HG02981 (cell line): ENCODE results near the gene EIF1AD.
"Not testable (repeated sequence)": the region's sequence is repeated elsewhere in the genome, so short reads cannot be mapped to it uniquely, and the experiment has no call there.

Experiments used
- ATAC-seq: cut with Tn5 transposase; IDR thresholded peaks from one replicate; pipeline ENCODE4 v1.9.1; 2021; ENCODE audit warnings: mild to moderate bottlenecking, moderate library complexity; ENCODE audit not compliant: unreplicated experiment

The EIF1AD gene

DNA sequence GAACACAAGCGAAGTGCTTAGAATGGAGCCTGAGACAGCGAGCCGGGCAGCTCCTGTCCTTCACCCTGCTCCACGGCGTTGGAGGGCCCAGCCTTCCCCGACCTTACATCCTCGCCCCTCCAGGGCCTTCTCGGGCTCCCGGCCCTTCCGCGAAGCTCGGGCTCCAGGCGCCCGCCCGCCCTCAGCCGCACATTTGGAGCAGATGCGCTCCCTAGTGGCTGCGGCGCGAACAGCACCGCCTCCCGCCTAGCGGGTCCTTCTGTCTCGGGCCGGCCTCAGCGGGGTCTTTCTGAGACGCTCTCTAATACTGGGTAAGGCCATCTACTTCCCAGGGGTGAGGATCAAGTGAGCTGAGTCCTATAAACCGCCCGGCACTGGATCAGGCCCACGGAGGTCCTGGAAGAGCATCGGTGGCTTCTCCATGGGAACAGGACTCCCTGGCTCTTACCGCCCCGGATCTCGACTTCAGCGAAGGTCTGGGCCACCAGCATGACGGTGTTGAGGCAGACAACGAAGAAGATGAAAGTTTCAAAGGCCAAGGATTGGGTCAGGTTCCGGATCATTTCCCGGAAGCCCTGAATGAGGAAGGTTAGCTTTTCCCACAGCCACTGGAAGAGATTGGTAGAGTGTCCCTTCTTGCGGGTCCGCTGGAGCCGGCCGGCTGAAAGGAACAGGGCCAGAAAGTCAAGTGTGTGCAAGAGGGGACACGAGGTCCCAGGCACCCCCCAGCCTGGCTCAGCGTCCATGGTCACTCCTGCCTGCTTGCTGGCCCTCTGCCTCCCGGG lies 20.6 kb upstream of the EIF1AD start:
- no peak for ATAC-seq

DNA sequence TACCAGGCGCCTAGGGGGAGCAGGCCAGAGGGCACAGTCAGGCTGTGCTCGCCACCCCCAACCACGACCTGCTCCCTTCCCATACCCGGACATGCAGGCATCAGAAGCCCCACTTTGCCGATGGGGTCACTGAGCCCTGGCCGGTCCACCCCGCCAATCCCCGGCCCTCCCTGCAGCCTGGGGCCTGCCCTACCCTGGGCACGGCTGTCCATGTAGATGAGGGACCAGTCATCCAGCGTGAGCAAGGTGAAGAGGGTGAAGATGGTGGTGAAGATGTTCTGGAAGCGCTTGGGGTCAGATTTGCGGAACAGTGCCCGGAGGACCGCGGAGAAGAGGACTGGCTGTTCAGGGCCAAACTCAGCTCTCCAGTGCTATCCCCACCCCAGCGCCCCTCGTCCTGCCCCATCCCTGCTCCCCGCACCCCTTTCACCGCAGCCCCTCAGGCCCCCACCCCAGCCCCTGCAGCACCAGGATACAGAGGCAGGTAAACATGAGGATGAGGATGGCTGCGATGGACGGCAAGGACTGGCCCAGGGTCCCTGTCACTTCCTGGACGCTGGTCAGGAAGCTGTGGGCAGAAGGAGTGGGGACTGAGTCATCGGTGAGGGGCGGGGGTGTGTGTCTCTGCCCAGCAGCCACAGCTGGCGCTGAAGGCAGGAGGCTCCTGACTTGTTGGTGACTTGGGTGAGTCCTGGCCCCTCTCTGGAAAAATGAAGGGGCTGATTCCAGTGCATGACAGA lies 18.8 kb upstream of the EIF1AD start:
- ATAC-seq = no peak

DNA sequence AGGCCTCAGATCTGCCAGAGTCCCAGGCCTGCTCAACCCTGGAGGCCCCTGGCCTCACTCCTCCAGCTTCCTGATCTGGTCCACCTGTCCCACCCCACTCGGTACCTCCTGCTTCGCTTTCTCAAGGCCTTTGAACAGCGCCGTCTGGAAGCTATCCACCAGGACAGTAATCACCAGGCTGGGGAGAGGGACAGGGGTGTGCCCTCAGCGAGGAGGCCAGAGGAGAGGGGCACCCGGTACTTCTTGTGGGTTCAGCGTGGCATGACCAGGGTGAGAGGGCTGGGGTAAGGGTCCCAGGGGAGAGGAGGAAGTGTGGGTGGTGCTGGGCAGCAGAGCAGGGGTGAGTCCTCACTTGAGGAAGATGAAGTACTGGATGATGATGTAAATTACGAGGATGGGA lies 18.3 kb upstream of the EIF1AD start:
- no peak for ATAC-seq

DNA sequence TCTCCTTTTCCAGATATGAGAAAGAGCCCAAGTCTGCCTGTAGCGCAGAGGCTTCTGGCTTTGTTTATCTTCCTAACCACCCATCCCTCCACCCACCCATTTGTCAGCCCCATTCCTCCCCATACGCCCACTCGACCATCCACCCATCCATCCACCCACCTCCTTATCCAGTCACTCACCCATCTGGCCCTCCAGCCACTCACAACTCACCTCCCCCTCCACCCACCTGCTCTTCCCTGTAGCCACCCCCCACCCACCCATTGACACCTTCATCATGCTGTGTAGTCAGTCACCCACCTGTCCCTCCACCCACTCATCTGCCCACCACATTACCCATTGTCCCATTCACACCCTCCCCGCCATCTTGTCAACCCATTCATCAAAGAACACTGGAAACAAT lies 15.4 kb upstream of the EIF1AD start:
- ATAC-seq = no peak

DNA sequence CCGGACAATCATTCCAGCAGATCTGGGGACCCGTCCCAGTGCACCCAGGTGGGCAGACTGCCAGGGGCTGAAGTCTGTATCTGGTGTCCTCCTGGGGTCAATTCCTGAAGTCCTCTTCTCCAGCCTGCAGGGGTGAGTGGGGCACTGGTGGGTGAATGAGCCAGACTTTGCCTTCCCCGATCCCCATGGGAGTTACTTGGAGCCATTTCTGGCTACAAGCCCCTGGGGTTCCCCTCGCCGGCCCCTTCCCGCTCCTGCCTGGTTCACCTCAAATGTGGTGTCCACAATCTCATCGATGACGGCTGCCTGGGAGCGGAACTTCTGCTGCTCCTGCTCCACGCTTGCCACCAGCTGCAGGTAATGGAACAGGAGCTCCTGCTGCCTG lies 14.8 kb upstream of the EIF1AD start:
- no peak for ATAC-seq

DNA sequence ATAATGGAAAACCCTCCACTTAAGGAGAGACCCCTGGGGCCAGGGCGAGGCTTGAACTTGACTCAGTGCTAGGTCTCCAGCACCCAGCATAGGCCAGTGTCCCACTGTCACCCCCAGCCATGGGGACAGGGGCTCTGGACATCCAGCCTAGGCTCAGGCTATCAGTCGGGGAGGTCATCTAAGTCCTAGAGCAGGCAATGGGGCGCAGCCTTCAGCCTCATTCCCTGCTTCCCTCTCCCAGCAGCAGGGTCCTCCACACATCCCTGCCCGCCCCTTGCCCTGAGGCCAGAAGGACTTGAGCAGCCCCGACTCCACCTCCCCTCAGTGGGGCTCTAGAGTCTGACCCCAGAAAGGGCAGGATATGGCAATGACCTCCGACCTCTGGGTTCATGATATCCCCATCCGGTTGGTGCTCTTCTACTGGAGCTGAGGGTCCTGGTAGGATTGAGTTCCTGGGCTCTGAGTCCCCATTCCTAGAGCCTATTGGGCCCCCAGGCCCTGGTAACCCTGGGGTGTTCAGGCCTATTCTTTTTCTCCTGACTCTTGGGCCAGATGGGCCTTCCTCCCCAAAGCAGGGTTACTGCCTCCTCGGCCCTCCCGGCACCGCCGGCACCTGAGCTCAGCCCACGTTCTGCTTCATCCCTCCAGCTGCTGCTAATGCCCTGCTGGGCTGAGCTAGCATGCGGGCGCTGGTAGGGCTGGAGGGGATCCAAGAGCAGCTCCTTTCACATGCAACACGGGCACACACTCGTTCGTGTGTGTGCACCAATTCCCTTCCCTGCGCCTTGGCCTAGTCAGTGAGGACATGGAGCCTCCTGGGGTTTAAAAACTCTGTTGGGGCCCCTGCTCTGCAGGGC lies 14.2 kb upstream of the EIF1AD start:
- ATAC-seq = no peak

DNA sequence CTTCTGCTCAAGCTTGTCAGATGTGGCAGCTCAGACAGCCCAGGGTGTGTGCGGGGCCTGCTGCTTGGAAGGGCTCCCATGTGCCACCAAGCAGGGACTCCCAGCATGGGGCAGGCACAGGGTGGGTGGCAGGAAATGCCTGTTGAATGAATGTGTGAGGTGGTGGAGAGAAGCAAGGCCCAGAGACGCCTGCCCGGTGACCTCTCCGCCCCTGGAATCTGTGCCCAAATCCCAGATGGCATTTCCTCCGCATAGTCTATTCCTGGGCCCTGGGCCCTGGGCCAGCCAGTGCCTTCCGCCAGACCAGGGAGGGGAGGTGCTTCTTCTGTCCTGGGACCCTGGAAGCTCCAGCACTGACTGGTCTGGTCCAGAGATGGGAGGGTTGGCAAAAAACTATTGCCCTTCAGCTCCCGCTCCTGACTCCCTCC lies 13.5 kb upstream of the EIF1AD start:
- ATAC-seq = no peak

DNA sequence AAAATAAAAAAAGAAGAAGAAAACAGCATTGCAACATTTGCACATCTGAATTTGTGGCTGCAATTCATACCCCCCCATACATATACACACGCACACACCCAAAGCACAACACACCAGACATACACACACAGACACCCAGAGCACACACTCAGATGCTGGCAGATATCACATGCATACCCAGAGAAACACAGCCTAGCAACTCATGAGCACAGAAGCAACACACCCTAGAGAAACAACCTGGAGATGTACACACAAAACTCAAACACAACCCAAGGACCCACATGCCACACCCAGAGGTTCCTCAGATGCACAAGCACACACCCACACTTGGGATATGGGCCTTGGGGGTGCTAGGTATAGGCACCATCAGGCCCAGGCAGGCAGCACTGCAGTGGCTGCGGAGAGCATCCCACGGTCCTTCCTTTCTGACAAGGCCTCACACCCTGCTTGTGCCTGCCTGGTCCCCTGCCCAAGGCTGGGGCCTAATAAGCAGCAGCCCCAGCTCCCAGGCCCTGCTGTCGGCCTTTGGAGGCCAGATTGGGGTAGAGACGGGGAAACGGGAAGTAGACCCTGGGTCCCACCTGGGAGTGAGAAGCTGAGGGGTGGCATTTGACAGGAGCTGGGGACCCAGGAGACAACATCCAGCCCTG lies 13.0 kb upstream of the EIF1AD start:
- no peak for ATAC-seq

DNA sequence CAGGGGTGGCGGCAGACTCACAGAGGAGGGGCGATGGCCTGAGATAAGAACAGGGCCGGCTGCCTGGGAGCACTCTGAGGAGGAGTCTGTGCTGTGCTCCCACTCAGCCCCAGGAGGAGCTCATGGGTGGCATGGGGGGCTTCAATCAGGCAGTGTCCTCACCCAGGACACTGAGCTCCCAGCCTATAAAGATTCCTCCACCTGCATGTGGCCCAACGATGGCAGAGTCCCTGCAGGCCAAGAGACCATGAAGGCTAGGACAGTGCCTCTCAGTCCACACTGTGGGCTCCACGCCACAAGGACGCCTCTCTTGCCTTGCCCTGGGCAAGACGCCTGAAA lies 11.8 kb upstream of the EIF1AD start:
- ATAC-seq = no peak

DNA sequence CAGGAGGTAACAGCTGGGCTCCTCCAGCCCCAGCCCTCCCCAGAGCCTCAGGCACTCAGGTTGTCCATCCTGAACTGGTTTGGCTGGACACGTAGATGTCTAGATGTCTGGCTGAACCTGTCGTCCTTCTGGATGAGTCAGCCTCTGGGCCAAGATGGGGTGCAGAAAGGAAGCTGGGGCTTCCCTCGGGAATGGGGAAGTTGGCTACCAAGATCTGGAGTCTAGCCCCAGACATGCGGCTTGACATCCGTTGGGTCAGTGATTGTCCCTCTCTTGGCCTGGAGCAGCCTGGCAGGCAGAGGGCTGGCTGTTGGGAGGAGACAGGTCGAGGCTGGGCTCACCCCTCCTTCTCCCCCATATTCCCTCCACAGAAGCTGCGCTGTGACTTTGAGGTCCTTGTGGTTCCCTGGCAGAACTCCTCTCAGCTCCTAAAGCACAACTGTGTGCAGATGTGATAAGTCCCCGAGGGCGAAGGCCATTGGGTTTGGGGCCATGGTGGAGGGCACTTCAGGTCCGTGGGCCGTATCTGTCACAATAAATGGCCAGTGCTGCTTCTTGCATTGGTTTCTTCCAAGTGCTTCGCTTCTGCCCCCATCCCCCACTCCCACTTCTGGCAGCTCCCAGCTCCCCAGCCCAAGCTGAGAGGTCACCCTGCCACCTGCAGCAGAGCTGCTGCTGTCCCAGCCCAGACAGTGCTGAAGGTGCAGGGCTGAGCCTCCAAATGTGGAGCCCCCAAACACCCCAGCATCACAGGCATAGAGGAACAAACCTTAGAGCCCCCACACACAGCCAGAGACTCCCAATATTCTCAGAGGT lies 11.2 kb upstream of the EIF1AD start:
- ATAC-seq = no peak

DNA sequence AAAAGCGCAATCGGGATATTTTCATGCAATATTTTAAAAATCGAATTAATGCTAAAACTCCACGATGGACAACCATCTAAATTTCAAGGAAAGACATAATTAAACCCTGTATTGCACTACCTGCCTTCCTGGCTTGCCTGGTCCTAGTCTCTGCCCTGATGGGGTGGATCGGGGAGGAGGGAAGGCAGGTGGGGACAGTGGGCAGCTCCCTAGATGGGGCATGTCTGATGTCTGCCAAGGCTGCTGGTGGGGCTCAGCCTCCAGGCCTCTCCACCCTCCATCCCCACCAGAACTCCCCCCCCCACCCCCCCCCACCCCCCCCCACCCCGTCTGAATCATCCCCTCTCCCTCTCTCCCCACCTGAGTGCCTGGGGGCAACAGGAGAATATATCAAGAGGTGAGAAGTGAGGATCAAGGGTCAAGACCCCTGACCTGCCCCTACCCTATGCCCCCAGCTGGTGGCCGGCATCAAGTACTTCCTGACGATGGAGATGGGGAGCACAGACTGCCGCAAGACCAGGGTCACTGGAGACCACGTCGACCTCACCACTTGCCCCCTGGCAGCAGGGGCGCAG lies 10.5 kb upstream of the EIF1AD start:
- ATAC-seq = no peak

DNA sequence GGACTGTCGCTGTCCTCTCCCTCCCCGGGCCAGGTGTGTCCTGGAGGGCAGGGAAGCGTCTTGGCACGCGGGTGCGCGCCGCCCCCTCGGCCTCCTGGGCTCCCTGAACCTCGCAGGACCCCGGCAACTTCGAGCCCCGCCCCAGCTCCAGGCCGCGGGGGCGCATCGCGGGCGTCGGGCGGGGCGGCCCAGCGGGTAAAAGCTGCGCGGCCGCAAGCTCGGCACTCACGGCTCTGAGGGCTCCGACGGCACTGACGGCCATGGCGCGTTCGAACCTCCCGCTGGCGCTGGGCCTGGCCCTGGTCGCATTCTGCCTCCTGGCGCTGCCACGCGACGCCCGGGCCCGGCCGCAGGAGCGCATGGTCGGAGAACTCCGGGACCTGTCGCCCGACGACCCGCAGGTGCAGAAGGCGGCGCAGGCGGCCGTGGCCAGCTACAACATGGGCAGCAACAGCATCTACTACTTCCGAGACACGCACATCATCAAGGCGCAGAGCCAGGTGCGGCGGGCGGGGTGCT lies 9.9 kb upstream of the EIF1AD start, which contains the start of gene CST6:
TSS of gene CST6 (plus strand) at position 224 of the 519 bp plus-strand sequence. CDS start at position 261, 37 bp downstream.
- no peak for ATAC-seq

DNA sequence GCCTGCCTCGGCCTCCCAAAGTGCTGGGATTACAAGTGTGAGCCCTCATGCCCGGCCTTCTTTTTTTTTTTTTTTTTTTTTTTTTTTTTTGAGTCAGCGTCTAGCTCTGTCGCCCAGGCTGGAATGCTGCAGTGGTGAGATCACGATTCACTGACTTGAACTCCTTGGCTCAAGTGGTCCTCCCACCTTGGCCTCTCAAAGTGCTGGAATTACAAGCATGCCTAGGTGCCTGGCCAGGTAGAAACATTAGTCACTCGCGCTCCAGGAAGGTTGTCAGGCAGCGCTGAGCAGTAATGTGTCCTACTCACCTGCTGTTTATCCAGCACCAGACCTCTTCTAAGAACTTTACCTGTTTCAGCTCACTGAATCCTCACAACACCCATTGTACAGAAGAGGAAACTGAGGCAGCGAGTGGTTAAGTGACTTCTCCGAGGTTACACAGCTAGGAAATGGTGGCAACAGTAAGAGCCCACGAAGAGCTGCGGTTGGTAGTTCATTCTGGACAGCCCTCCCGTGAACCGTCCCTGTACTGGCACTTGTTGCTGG lies 9.4 kb upstream of the EIF1AD start:
- ATAC-seq = no peak

DNA sequence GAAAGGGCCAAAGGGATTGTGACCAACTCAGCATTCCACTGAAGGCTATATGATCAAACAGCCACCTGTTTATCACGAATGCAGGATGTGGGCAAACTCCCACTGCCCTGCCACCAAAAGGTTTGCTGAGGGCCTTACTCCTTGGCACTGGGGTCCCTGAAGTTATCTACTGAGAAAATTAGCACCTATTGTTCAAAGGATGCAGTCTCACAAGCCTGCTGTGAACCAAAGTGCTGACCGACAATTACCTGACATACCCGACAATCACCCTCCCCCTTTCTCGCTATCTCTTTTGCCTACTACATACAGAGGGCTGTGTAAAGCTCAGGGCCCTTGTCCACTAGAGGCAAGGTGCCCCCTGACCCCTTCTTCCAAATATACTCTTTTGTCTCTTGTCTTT lies 8.1 kb upstream of the EIF1AD start:
- ATAC-seq = not testable (repeated sequence)

DNA sequence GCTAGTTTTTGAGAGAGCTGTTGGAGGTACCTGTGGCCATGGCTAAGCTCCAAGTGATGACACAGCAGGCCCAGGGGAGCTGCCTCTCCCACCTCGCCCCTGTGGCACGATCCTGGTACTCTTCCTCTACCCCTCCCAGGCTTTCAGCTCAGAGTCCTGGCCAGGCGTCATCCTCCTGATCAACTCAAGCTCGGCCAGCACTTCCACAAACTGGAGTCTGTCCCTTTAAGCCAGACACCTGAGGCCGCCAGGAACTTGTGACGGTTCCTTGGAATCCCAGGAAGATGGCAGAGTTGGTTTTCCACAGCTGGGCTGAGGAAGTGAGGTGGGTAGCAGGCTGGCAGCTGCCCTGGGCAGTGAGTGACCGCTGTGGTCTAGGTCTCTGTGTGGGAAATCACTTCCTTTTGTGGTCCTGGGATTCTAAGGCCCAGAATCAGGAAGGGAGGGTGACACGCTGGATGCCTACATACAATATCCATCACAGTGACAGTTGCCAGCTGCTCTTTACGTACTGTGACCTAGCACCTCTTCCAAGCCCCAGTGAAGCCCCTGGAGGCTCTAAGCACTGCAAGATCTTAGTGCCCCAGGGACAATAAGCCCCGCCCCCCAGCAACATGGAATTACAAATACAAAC lies 6.6 kb upstream of the EIF1AD start:
- no peak for ATAC-seq

DNA sequence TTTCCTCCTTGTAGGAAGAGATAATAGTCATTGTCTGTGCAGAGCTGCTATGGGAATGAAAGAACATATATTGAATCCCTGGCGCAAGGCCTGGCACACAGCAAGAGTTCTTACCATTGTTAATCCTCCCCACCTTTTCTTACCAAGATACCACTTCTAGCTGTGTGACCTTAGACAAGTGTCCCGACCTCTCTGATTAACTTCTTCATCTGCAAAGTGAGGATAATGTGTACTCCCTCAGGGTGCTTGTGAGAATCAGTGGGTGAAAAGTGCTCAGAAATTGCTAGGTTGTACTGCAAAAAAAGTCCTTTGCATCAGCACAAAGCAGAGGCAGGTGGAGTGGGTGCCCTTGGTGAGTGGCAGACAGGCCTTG lies 6.1 kb upstream of the EIF1AD start:
- no peak for ATAC-seq

DNA sequence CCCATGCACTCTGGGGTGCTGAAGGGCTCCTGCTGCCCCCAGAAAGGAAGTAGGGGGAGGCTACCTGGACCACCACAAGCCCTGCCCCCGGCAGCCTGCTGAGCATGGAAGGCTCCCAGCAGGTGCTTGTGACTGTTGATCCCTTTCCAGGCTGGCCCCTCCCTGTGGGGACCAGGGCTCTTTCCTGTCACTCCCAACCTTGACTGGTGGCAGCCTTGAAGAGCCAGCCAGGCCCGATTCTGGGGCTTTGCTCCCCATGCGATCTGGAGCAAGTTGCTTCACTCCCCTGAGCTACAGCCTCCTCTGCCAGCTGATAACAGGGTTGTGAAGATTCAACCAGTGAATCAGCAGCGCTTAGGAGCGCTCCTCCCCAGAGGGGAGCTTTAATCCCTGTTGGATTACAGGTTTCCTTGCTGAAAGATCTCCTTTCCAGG lies 5.3 kb upstream of the EIF1AD start:
- no peak for ATAC-seq

DNA sequence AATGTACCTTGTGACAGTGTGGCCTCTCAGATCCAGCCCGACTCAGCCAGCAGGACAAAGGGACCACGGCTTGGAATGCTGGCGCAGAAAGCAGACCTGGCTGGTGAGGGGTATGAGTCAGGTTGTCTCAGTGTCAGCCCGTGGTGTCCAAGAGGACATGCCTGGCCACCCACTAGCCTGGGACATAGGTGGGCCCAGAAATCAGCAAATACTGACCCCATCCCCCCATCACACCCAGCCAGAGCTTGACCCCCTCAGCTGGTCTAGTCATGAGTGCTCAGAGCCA lies 4.9 kb upstream of the EIF1AD start:
- no peak for ATAC-seq
